VCaP (cell line): ENCODE data around the gene CADM2.
A peak's percentile ranks its signal among the peaks of the same experiment; 100 is the strongest.

Source experiments
- H3K27ac ChIP-seq: fragments of 450-650 bp; 2 replicates; pipeline ENCODE4 v1.5.1; 2017
- TF ChIP-seq, protein P1 (sequence below): fragments of 450-650 bp; conservative IDR thresholded peaks from 2 replicates; pipeline ENCODE4 v1.5.1; 2017; ENCODE audit warnings: mild to moderate bottlenecking, moderate library complexity

CADM2 gene

GRCh38 chr3:84960581-84960980 is 1.8 kb downstream of the CADM2 start:
- no peak overlapping the region for H3K27ac ChIP-seq
- TF ChIP-seq, protein P1, sequence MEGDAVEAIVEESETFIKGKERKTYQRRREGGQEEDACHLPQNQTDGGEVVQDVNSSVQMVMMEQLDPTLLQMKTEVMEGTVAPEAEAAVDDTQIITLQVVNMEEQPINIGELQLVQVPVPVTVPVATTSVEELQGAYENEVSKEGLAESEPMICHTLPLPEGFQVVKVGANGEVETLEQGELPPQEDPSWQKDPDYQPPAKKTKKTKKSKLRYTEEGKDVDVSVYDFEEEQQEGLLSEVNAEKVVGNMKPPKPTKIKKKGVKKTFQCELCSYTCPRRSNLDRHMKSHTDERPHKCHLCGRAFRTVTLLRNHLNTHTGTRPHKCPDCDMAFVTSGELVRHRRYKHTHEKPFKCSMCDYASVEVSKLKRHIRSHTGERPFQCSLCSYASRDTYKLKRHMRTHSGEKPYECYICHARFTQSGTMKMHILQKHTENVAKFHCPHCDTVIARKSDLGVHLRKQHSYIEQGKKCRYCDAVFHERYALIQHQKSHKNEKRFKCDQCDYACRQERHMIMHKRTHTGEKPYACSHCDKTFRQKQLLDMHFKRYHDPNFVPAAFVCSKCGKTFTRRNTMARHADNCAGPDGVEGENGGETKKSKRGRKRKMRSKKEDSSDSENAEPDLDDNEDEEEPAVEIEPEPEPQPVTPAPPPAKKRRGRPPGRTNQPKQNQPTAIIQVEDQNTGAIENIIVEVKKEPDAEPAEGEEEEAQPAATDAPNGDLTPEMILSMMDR: no peak

DNA sequence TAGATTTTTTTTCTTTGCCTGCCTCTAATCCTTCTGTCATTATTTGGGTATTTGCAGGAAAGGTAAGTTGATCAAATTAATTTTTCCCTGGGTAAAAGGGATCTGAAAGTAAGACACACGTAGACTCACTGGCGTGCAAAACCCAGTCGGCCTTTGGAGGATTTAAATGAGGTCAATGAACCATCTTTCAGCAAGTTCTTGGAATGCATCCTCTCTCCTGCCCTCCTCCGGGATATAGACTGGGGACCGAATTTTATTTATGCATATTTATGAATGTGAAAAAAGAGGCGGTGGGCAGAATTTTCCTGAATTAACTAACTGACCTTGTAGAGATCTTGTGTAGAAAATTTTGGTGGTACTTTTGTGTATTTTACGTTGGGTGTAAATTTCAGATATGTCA is 2.2 kb downstream of the CADM2 start:
- H3K27ac ChIP-seq: no peak overlapping the region

GRCh38 chr3:84961521-84962255 is 2.9 kb downstream of the CADM2 start:
- TF ChIP-seq, protein P1: no peak
- H3K27ac ChIP-seq: no peak overlapping the region

More for the DNA sequence above, 2.2 kb downstream of the CADM2 start:
- TF ChIP-seq, protein P1: no peak

GRCh38 chr3:84962415-84962814 is 3.6 kb downstream of the CADM2 start:
- TF ChIP-seq, protein P1: no peak
- H3K27ac ChIP-seq: no peak overlapping the region

GRCh38 chr3:84963137-84963536 is 4.3 kb downstream of the CADM2 start:
- TF ChIP-seq, protein P1: no peak
- no peak overlapping the region for H3K27ac ChIP-seq

GRCh38 chr3:84965141-84965540 is 6.4 kb downstream of the CADM2 start:
- TF ChIP-seq, protein P1: peak; percentile 80
- no peak overlapping the region for H3K27ac ChIP-seq

GRCh38 chr3:84967767-84968581 is 9.2 kb downstream of the CADM2 start:
- H3K27ac ChIP-seq: no peak overlapping the region
- TF ChIP-seq, protein P1: no peak
